COLO668 (cell line): ENCODE results near the gene NXT1.

Experiments
- DNase-seq: peaks from one replicate; lab custom pipeline; 2025; ENCODE audit not compliant: unreplicated experiment; lab: John Stamatoyannopoulos, UW

Gene NXT1

GRCh38 chr20:23386304-23387117 is 35.9 kb downstream of the NXT1 start:
- no peak for DNase-seq

GRCh38 chr20:23387118-23387443 is 36.5 kb downstream of the NXT1 start:
- DNase-seq = no peak

- no peak for DNase-seq
These were observed 39.6 kb downstream of the NXT1 start for GRCh38 chr20:23390091-23390774.

GRCh38 chr20:23391707-23392310 is 41.2 kb downstream of the NXT1 start:
- DNase-seq = no peak

GRCh38 chr20:23393996-23394775 is 43.6 kb downstream of the NXT1 start:
- no peak for DNase-seq

GRCh38 chr20:23396950-23397627 is 46.5 kb downstream of the NXT1 start:
- no peak for DNase-seq

- no peak for DNase-seq
These were observed 47.4 kb downstream of the NXT1 start for GRCh38 chr20:23397961-23398360.

GRCh38 chr20:23399568-23400241 is 49.1 kb downstream of the NXT1 start:
- DNase-seq = no peak

GRCh38 chr20:23401051-23401450 is 50.5 kb downstream of the NXT1 start:
- DNase-seq = no peak

- no peak for DNase-seq
These were observed 53.2 kb downstream of the NXT1 start for GRCh38 chr20:23403751-23404150.

- DNase-seq = no peak
These were observed 53.6 kb downstream of the NXT1 start for GRCh38 chr20:23404196-23404595.
